ENCODE data around the gene NEU4.
"Not testable (repeated sequence)": the region's sequence is repeated elsewhere in the genome, so short reads cannot be mapped to it uniquely, and the experiment has no call there.

Gene NEU4

GRCh38 chr2:241808721-241809382 lies at the start of gene NEU4:
Gene NEU4, plus strand, starts transcription at chr2:241809193. Its CDS starts 5,292 bp downstream, at chr2:241814485.
- DNase-seq (ENCODE audit: low spot score): no peak

- not testable (repeated sequence) for DNase-seq (ENCODE audit: low spot score)
Measured at GRCh38 chr2:241759893-241760292, 49.1 kb upstream of the NEU4 start.

- DNase-seq (ENCODE audit: low spot score): no peak
Measured at GRCh38 chr2:241760301-241760771, 48.7 kb upstream of the NEU4 start.

- DNase-seq (ENCODE audit: low spot score): no peak
Measured at GRCh38 chr2:241762321-241762932, 46.6 kb upstream of the NEU4 start.

- no peak for DNase-seq (ENCODE audit: low spot score)
Measured at GRCh38 chr2:241762933-241763369, 46.0 kb upstream of the NEU4 start.

- DNase-seq (ENCODE audit: low spot score): no peak
Measured at GRCh38 chr2:241763551-241764274, 45.3 kb upstream of the NEU4 start.

GRCh38 chr2:241764275-241765241 lies 44.4 kb upstream of the NEU4 start:
- no peak for DNase-seq (ENCODE audit: low spot score)

GRCh38 chr2:241767464-241768250 lies 41.3 kb upstream of the NEU4 start:
- DNase-seq (ENCODE audit: low spot score): peak; percentile 9

GRCh38 chr2:241768251-241768711 lies 40.7 kb upstream of the NEU4 start:
- no peak for DNase-seq (ENCODE audit: low spot score)

- DNase-seq (ENCODE audit: low spot score): peak; percentile 9
Measured at GRCh38 chr2:241768850-241769249, 40.1 kb upstream of the NEU4 start.

- DNase-seq (ENCODE audit: low spot score): peak; percentile 9
Measured at GRCh38 chr2:241769819-241770184, 39.2 kb upstream of the NEU4 start.

GRCh38 chr2:241770185-241770935 lies 38.6 kb upstream of the NEU4 start:
- DNase-seq (ENCODE audit: low spot score): peak; percentile 11

GRCh38 chr2:241770936-241771285 lies 38.1 kb upstream of the NEU4 start:
- no peak for DNase-seq (ENCODE audit: low spot score)

GRCh38 chr2:241771286-241772062 lies 37.5 kb upstream of the NEU4 start:
- peak; percentile 74 for DNase-seq (ENCODE audit: low spot score)

GRCh38 chr2:241772063-241772499 lies 36.9 kb upstream of the NEU4 start:
- DNase-seq (ENCODE audit: low spot score): no peak

- DNase-seq (ENCODE audit: low spot score): no peak
Measured at GRCh38 chr2:241773511-241774418, 35.2 kb upstream of the NEU4 start.

GRCh38 chr2:241774419-241775222 lies 34.4 kb upstream of the NEU4 start:
- DNase-seq (ENCODE audit: low spot score): peak; percentile 93
